Type B pancreatic cell (in vitro differentiated cells): Measurements from ENCODE around the gene FBXW4. TPM values are rescaled to one million over a fixed set of nuclear protein-coding genes. Genes with fewer than 3 reads are reported as not detected.

Source experiments
- DNase-seq: peaks from one replicate; pipeline ENCODE4 v3.0.0; 2021; ENCODE audit warnings: mixed read lengths; ENCODE audit not compliant: unreplicated experiment; ENCODE audit errors: extremely low spot score
- H3K27ac Mint-ChIP-seq: 2 replicates; pipeline ENCODE4 v1.8.0; 2021; ENCODE audit warnings: mild to moderate bottlenecking, mixed read lengths
- H3K27me3 Mint-ChIP-seq: 2 replicates; pipeline ENCODE4 v1.8.0; 2021; ENCODE audit warnings: mixed read lengths
- H3K36me3 Mint-ChIP-seq: 2 replicates; pipeline ENCODE4 v1.8.0; 2021; ENCODE audit warnings: mixed read lengths
- H3K4me1 Mint-ChIP-seq: one replicate; pipeline ENCODE4 v1.8.0; 2021; ENCODE audit warnings: mixed read lengths; ENCODE audit not compliant: unreplicated experiment
- H3K4me3 Mint-ChIP-seq: 2 replicates; pipeline ENCODE4 v1.8.0; 2021; ENCODE audit warnings: mild to moderate bottlenecking, mixed read lengths
- H3K9me3 Mint-ChIP-seq: 2 replicates; pipeline ENCODE4 v1.8.0; 2021; ENCODE audit warnings: mixed read lengths
- total RNA-seq: library from RNA; stranded (reverse); gene quantifications from 2 replicates; pipeline ENCODE4 v1.2.1, GENCODE V29; 2021; ENCODE audit warnings: low replicate concordance
- TF ChIP-seq, protein P1 (sequence below): fragments of 200-600 bp; sonication (generic); conservative IDR thresholded peaks from 2 replicates; pipeline ENCODE4 v1.5.0; 2021; ENCODE audit warnings: antibody characterized with exemption, mild to moderate bottlenecking

Gene FBXW4
- total RNA-seq, 1 donor from 2014 or later = 43.7 TPM

- Mint-ChIP-seq H3K4me1 (peaks cover 19% of the 10 kb centered on the region), H3K36me3 (peaks cover 3% of the 10 kb centered on the region), H3K9me3 (no peaks in the 10 kb centered on the region), H3K27me3 (no peaks in the 10 kb centered on the region), H3K4me3 (peak overlapping the region; percentile 63), H3K27ac (peak overlapping the region; percentile 31)
- DNase-seq = no peak
- TF ChIP-seq, protein P1, sequence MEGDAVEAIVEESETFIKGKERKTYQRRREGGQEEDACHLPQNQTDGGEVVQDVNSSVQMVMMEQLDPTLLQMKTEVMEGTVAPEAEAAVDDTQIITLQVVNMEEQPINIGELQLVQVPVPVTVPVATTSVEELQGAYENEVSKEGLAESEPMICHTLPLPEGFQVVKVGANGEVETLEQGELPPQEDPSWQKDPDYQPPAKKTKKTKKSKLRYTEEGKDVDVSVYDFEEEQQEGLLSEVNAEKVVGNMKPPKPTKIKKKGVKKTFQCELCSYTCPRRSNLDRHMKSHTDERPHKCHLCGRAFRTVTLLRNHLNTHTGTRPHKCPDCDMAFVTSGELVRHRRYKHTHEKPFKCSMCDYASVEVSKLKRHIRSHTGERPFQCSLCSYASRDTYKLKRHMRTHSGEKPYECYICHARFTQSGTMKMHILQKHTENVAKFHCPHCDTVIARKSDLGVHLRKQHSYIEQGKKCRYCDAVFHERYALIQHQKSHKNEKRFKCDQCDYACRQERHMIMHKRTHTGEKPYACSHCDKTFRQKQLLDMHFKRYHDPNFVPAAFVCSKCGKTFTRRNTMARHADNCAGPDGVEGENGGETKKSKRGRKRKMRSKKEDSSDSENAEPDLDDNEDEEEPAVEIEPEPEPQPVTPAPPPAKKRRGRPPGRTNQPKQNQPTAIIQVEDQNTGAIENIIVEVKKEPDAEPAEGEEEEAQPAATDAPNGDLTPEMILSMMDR = no peak
These were observed 1.7 kb upstream of the FBXW4 start for GRCh38 chr10:101696632-101697031.

GRCh38 chr10:101695404-101695890 lies 477 bp upstream of the FBXW4 start:
- Mint-ChIP-seq H3K4me1 (peaks cover 29% of the 10 kb centered on the region), H3K9me3 (no peaks in the 10 kb centered on the region), H3K27me3 (no peaks in the 10 kb centered on the region), H3K36me3 (peaks cover 3% of the 10 kb centered on the region), H3K4me3 (peak overlapping the region; percentile 90), H3K27ac (peak overlapping the region; percentile 91)
- DNase-seq = no peak
- TF ChIP-seq, protein P1 = no peak

DNA sequence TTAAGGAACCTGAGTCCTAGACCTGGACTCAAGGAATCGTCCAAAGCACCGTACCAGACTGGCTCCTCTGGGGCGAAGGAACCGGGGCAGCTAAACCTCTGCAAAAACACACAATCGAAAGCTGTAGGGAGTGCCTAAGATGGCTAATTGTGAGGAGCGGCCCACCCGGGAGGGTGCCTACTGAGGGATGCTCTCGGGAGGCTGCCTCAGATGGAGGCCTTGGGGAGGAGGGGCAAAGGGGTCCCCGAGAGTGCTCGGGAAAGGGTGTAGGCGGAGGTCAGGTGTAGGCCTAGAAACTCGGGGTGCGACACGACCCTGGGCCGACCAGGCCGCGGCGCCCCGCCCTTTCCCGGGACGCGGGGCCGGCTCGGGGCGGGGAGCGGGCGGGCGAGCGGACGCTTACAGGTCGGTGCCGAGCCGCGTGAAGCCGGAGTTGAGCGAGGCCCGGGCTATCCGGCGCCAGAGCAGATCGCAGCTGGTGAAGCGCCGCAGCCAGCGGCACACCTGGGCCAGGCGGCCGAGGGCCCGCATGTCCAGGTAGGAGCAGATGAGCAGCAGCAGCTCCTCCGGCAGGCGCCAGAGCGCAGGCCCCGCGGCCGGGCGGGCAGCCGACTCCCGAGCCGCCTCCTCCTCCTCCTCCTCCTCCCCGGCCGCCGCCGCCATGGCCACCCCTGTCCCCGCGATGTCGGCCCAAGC lies 844 bp downstream of the FBXW4 start:
- Mint-ChIP-seq H3K4me3 (peak overlapping the region; percentile 97), H3K9me3 (no peaks in the 10 kb centered on the region), H3K4me1 (peaks cover 42% of the 10 kb centered on the region), H3K36me3 (no peaks in the 10 kb centered on the region), H3K27me3 (no peaks in the 10 kb centered on the region), H3K27ac (peak overlapping the region; percentile 99)
- TF ChIP-seq, protein P1 = no peak
- DNase-seq = peak; percentile 77

GRCh38 chr10:101693651-101693977 lies 1.4 kb downstream of the FBXW4 start:
- H3K27ac Mint-ChIP-seq = peak overlapping the region; percentile 99
- H3K4me1 Mint-ChIP-seq = peaks cover 42% of the 10 kb centered on the region
- H3K27me3 Mint-ChIP-seq = no peaks in the 10 kb centered on the region
- TF ChIP-seq, protein P1 = no peak
- DNase-seq = no peak
- H3K9me3 Mint-ChIP-seq = no peaks in the 10 kb centered on the region
- peak overlapping the region; percentile 97 for H3K4me3 Mint-ChIP-seq
- H3K36me3 Mint-ChIP-seq = no peaks in the 10 kb centered on the region

GRCh38 chr10:101691081-101691480 lies 3.9 kb downstream of the FBXW4 start:
- Mint-ChIP-seq H3K4me3 (no peak overlapping the region), H3K27ac (no peak overlapping the region), H3K4me1 (peaks cover 52% of the 10 kb centered on the region), H3K36me3 (peaks cover 5% of the 10 kb centered on the region), H3K27me3 (no peaks in the 10 kb centered on the region), H3K9me3 (no peaks in the 10 kb centered on the region)
- DNase-seq = no peak
- TF ChIP-seq, protein P1 = no peak
